ENCODE data around the gene THSD4. TPM values are rescaled to one million over a fixed set of nuclear protein-coding genes. Genes with fewer than 3 reads are reported as not detected.

Gene THSD4
- total RNA-seq, 4 donors from 2014 or later = 2.7 to 49.2 (median 15.8) TPM

DNA sequence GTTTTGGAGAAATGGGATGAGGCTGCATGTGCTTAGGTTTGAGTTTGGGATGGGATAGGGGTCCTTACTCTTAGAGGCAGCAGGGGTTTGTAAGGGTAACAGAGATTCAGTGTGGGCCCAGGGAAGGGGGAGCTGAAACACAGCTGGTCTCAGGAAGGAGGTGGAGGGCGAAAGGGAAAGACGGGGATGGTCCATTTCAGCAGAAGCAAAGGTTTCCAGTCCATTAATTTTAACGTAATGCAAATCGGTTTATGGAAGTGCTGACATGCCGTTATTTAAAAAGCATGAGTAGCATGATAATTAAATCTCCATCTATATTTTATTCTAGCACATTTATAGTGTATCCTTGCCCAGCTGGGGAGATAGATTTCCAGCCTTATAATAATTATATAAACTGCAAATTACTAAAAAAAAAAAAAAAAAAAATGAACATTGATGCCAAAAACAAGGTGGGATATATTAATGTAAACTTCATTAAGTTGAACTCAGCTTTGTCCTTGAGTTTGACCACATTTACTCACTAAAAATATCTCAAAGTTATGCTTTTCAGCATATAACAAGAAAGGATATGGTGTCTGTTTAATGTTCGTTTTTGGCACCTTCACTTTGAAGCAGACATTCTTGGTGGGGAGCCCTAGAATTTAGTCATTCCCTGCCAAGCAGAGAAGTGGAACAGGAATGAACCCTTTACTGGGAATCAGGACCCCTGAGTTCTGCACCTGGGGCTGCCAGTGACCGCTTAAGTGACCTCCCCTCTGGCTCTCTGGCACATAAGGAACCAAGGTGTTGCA, 234.7 kb downstream of the THSD4 start:
- no peak for DNase-seq (ENCODE audit: low spot score)
- ATAC-seq (ENCODE audit: low FRiP score) = no peak
- no peak for TF ChIP-seq CTCF (IDR thresholded peaks at IDR 0.05)

GRCh38 chr15:71350622-71351378, 235.5 kb downstream of the THSD4 start:
- ATAC-seq (ENCODE audit: low FRiP score) (no peak), DNase-seq (ENCODE audit: low spot score) (no peak)
- TF ChIP-seq CTCF (IDR thresholded peaks at IDR 0.05) = no peak

GRCh38 chr15:71352125-71352524, 236.9 kb downstream of the THSD4 start:
- ATAC-seq (ENCODE audit: low FRiP score) = no peak
- TF ChIP-seq CTCF (IDR thresholded peaks at IDR 0.05) = no peak

GRCh38 chr15:71352765-71353164, 237.5 kb downstream of the THSD4 start:
- DNase-seq (ENCODE audit: low spot score) (no peak), ATAC-seq (ENCODE audit: low FRiP score) (peak; percentile 39)

More at GRCh38 chr15:71352125-71352524, 236.9 kb downstream of the THSD4 start:
- no peak for DNase-seq (ENCODE audit: low spot score)

DNA sequence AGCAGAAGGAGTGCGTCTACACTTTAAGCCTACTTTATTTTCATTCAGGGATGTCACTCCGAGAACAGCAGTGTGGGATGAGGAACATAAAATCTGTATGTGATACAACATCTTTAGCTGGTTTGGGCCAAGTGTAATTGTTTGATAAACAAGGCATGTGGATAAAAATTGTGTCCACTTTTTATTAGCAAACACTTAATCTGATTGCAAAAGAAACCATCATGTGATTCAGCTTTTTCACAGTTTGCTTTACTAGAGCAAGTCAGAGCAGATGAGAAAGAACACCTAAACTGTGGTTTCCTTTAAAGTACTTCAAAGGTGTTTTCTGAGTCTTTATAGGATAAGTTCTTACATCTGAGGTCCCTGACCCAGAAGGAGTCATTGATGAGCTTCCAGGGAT, 237.9 kb downstream of the THSD4 start:
- DNase-seq (ENCODE audit: low spot score) (no peak), ATAC-seq (ENCODE audit: low FRiP score) (no peak)
- TF ChIP-seq CTCF (IDR thresholded peaks at IDR 0.05) = no peak

More at GRCh38 chr15:71352765-71353164, 237.5 kb downstream of the THSD4 start:
- no peak for TF ChIP-seq CTCF (IDR thresholded peaks at IDR 0.05)

GRCh38 chr15:71355268-71355667, 240.0 kb downstream of the THSD4 start:
- DNase-seq (ENCODE audit: low spot score) (no peak), ATAC-seq (ENCODE audit: low FRiP score) (no peak)
- no peak for TF ChIP-seq CTCF (IDR thresholded peaks at IDR 0.05)
